HEK293T (cell line): Measurements from ENCODE around the gene FRRS1.

ENCODE experiments used
- BHLHE40 ChIP-seq: fragments of 450-650 bp; IDR thresholded peaks from 2 replicates; pipeline ENCODE4 v1.6.1; 2016; ENCODE audit warnings: mild to moderate bottlenecking, moderate library complexity, borderline replicate concordance
- FOXA1 ChIP-seq: fragments of 450-650 bp; IDR thresholded peaks from 2 replicates; pipeline ENCODE4 v1.6.1; 2016; ENCODE audit warnings: mild to moderate bottlenecking
- SUZ12 ChIP-seq: fragments of 450-650 bp; IDR thresholded peaks from 2 replicates; pipeline ENCODE4 v1.6.1; 2016; ENCODE audit warnings: mild to moderate bottlenecking

DNA sequence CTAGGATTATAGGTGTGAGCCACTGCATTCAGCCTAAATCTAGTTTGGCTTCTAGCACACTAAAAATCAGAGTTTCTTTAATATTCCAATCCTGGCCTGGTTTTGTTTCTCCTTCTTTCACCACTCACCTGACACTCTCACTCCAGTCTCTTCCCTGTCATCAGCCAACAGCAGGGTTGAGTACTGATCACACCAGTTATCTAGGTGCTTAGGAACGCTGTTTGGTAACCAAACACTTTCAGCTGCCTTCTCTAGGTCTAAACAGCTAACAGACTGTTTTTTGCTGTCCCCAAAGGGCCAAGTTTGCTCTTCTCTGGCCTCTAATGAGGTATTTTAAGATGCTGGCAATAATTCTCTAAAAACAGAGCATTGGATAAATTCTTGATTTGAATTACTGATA, 17.7 kb upstream of the FRRS1 start:
- TF ChIP-seq BHLHE40: no peak
- no peak for TF ChIP-seq FOXA1
- no peak for TF ChIP-seq SUZ12
